Glomerular visceral epithelial cell (primary cell): ENCODE measurements around the gene PLXDC1.

ENCODE experiments used
- DNase-seq: peaks from one replicate; pipeline ENCODE4 v3.0.0-alpha.2; 2016; ENCODE audit errors: extremely low spot score

Gene PLXDC1

GRCh38 chr17:39151150-39151942 is at the start of gene PLXDC1:
TSS of gene PLXDC1 (minus strand) at chr17:39151637. CDS start at chr17:39151437, 200 bp downstream.
- DNase-seq = no peak

GRCh38 chr17:39200957-39201510 is 49.6 kb upstream of the PLXDC1 start:
- no peak for DNase-seq

GRCh38 chr17:39200070-39200879 is 48.8 kb upstream of the PLXDC1 start, which contains the start of gene RPL19:
TSS of gene RPL19 (plus strand) at chr17:39200283. CDS start at chr17:39200345, 62 bp downstream.
- no peak for DNase-seq

- peak; percentile 94 for DNase-seq
These were observed 48.3 kb upstream of the PLXDC1 start for GRCh38 chr17:39199820-39200069.

- DNase-seq = no peak
These were observed 46.7 kb upstream of the PLXDC1 start for GRCh38 chr17:39198186-39198566.

GRCh38 chr17:39197380-39198185 is 46.1 kb upstream of the PLXDC1 start, which contains the start of gene CACNB1:
TSS of gene CACNB1 (minus strand) at chr17:39197669. CDS start at chr17:39197495, 174 bp downstream.
- DNase-seq = peak; percentile 84

GRCh38 chr17:39196808-39197291 is 45.4 kb upstream of the PLXDC1 start:
- DNase-seq = peak; percentile 63

- DNase-seq = no peak
These were observed 44.9 kb upstream of the PLXDC1 start for GRCh38 chr17:39196241-39196807.

GRCh38 chr17:39195568-39196160 is 44.2 kb upstream of the PLXDC1 start:
- no peak for DNase-seq

GRCh38 chr17:39194985-39195524 is 43.6 kb upstream of the PLXDC1 start:
- no peak for DNase-seq

- no peak for DNase-seq
These were observed 42.9 kb upstream of the PLXDC1 start for GRCh38 chr17:39194089-39194984.

GRCh38 chr17:39193346-39193745 is 41.9 kb upstream of the PLXDC1 start:
- no peak for DNase-seq

GRCh38 chr17:39192901-39193300 is 41.5 kb upstream of the PLXDC1 start:
- no peak for DNase-seq

- DNase-seq = no peak
These were observed 40.5 kb upstream of the PLXDC1 start for GRCh38 chr17:39191750-39192510.

GRCh38 chr17:39187152-39187830 is 35.9 kb upstream of the PLXDC1 start:
- DNase-seq = no peak

GRCh38 chr17:39186481-39187002 is 35.1 kb upstream of the PLXDC1 start:
- no peak for DNase-seq

GRCh38 chr17:39183720-39184119 is 32.3 kb upstream of the PLXDC1 start:
- no peak for DNase-seq

GRCh38 chr17:39183045-39183444 is 31.6 kb upstream of the PLXDC1 start:
- no peak for DNase-seq
